Kidney glomerular epithelial cell (primary cell): ENCODE measurements around the gene MOK.

Source experiments
- DNase-seq: peaks from one replicate; lab custom pipeline; 2025; lab: John Stamatoyannopoulos, UW

Gene MOK

DNA sequence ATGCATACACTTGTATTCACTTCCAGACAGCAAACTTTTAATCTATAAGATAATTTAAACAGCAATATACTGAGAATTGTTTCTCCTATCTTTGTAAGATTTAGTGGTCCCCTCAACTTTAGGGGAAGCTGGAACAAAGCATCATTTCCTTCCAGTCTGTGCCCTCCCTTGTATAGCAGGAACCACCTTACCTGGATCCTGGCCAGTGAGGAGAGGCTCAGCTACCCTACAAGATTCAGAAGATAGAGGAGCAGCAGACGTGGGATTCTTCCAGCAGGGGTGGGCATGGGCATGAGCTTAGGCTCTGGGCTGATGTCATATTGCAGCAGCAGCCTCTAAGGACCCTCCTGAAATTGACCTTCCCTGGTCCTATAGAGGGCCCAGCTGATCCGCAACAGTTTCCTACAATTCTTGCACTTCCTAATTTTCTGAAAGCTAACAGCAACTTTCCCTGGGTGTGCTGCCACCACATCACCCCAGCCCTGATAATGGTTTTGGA is 21.3 kb downstream of the MOK start:
- no peak for DNase-seq

DNA sequence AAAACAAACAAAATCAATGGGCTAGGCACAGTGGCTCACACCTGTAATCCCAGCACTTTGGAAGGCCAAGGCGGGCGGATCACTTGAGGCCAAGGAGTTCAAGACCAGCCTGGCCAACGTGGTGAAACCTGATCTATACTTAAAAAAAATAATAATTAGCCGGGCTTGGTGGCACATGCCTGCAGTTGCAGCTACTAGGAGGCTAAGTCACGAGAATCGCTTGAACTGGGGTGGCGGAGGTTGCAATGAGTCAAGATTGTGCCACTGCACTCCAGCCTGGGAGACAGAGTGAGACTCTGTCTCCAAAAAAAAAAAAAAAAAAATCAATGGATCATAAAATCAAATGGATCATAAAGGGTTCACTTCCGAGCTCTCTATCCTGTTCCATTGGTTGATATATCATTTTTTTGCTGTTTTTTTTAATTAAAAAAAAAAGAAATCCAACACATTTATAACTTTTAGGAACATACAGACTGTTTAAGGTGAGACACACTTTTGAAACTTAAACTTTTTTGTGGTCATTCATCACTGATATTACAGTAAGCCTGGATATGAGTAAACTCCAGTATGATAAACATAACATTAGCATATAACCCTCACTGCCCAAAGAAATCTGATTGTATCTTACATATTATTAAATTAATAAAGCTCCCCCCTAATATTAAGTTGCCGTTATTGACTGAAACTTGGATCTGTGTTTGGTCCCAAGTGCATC is 22.1 kb downstream of the MOK start:
- no peak for DNase-seq

DNA sequence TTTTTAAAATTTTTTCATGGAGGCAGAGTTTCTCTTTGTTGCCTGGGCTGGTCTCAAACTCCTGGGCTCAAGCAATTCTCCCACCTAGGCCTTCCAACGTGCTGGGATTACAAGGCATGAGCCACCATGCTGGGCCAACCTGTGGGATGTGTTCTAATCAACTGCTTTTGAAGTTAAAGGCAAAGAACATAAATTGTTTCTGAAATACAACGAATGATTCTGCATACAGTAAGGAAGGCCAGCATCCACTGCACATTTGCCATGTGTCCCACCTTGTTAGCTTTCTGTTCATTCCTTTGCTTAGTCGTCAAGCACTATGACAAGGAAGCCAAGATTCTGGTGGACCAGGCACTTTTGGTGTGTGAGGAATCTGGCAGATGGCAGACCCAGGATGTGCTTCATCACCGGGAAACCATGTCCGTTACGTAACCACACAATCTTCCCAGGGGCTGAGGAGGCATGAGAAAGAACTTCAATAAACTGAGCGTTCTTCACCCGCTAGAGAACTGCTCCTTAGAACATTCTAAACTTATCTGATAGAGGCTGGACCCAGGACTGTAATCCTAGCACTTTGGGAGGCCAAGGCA is 24.5 kb downstream of the MOK start:
- DNase-seq: peak; percentile 25

DNA sequence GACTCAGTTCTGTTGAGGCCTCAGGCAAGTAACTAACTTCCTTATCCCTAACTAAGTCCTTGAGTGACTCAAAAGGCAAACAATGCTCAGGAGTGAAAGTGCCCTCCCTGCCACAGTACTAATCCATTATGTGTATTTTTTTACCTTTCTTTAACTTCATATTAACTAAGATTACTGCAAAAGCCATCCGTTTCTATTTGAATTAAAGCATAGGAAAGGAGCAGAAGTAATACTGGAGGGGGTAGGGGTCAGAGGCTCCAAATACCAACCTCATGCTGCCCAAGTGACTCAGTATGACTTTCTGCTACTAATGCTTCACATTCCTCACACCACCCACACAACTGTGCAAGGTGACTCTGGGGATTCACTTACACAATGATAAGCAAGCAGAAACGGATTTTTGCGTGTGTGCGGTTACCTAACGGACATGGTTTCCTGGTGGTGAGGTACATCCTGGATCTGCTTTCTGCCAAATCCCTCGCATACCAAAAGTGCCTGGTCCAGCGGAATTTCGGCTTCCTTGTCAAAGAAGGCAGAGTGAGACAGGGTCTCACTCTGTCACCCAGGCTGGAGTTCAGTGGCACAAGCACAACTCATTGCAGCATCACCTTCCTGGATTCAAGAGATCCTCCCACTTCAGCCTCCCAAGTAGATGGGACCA is 25.1 kb downstream of the MOK start:
- peak; percentile 98 for DNase-seq

DNA sequence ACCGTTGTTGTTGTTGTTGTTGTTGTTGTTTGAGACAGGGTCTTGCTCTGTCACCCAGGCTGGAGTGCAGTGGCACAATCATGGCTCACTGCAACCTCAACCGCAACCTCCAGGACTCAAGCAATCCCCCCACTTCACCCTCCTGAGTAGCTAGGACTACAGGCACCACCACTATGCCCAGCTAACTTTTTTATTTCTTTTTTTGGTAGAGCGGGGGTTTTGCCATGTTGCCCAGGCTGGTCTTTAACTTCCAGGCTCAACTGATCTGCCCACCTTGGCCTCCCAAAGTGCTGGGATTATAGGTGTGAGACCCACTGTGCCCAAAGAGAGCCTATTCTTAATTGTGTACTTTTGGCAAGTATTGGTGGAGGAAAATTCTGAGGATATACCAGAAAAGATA is 25.7 kb downstream of the MOK start:
- DNase-seq: peak; percentile 53

DNA sequence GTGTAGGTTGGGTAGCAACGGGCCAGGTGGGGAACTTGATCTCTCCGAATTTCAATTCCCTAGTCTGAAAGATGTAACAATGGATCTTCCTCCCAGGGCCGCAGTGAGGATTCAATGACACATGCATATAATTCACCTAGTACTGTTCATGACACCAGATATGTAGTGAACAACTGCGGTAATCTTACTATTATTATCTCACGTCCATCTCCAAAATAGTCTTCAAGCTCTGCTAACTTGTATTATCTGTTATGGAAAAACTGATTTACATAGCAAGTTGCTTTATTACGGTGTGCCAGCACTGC is 26.4 kb downstream of the MOK start:
- no peak for DNase-seq

DNA sequence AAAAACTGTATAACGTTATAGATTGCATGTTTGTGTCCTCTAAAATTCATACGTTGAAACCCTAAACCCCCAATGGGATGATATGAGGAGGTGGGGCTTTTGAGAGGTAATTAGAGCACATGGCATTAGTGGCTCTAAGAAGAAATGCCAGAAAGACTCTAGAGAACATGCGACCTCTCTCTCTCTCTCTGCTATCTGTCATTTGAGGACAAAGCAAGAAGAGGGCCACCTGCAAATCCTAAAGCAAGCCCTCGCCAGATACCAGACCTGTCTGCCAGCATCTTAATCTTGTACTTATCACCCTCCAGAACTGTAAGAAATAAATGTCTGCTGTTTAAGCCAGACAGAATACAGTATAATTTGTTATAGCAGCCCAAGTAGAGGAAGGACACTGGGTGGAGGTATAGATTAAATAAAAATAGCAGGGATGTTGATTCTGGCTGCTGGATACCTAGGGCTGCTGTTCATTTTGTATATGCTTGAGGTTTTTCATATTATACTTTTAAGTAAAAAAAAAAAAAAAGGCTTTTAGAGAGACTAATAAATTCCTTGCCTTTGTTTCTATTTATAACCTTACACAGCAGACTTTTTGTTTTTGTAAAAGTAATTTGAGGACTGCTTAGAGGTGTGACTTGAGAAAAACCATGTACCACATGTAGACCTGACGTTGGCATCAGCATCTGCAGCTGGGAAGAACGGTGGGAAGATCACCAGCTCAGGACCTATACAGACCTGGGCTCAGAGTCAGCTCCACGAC is 26.9 kb downstream of the MOK start:
- no peak for DNase-seq

DNA sequence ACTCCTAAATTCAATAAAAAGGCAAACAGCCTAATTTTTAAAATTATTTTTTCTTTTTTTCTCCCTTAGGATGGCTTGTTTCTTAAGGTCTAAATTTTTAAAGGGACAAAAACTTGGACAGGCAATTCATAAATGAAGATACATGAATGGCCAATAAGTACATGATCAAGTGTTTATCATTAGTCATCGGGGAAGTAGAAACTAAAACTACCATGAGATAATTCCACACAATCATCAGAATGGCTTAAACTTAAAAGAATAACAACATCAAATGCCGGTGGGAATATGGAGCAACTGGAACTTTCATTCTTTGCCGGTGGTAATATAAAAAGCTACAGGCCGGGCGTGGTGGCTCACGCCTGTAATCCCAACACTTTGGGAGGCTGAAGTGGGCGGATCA is 29.1 kb downstream of the MOK start:
- DNase-seq: no peak

DNA sequence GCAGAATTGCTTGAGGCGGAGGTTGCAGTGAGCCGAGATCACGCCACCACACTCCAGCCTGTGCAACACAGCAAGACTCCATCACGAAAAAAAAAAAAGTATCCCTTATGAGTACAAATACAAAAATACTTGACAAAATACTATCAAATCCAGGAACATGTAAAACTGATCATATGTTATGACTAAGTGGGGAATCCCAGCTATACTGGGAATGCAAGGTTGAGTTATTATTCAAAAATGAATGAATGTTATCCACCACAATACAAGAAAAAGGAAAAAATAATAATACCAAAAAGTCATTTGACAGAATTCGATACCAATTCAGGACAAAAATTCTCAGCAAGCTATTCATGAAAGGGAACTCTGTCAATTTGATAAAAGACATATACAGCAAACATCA is 32.6 kb downstream of the MOK start:
- DNase-seq: peak; percentile 6

GRCh38 chr14:102264775-102265174 is 40.2 kb downstream of the MOK start:
- no peak for DNase-seq

DNA sequence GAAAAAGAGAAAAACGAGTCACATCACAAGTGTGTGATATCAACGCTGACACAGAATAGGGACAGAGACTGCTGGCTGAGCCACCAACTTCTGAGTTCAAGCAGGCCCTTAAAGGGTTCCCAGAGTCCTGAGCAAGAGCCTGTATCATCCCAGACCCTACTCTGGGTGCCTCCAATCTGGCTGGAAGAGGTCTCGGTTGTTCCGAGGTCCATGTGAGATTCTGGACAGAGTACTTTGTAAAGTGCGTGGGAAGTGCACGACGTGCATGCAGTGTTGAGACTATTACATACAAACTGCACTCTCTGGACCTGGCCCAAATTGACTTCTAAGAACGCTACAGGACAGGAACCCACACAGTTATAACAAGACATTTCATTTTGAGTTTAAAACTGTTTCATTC is 40.6 kb downstream of the MOK start:
- no peak for DNase-seq

DNA sequence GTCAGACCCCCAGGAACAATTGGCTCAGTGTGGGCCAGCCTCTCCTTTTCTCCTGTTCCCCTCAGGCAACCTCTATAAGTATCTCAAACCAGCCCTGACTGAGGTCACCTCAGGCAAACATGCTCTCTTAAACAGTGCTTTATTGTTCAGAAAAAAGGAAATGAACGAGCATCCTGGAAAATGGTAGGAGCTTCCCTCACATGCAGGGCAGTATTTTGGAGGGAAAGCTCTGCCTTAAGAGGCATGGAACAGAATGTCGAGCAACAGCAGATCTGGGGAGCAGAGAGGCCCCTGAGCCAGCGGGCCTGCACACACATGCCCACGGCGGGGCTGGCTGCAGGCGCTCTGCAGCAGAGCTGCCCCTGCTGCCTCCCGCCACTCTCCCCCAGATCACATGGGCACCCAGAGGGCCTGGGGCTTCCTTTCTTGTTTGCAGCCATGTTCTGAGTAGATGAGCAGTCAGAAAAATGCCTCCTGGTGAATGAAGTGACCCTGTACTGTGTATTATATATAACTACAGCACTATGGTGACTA is 42.0 kb downstream of the MOK start:
- DNase-seq: no peak

GRCh38 chr14:102258136-102258535 is 46.8 kb downstream of the MOK start:
- no peak for DNase-seq

GRCh38 chr14:102256716-102257115 is 48.2 kb downstream of the MOK start:
- no peak for DNase-seq

DNA sequence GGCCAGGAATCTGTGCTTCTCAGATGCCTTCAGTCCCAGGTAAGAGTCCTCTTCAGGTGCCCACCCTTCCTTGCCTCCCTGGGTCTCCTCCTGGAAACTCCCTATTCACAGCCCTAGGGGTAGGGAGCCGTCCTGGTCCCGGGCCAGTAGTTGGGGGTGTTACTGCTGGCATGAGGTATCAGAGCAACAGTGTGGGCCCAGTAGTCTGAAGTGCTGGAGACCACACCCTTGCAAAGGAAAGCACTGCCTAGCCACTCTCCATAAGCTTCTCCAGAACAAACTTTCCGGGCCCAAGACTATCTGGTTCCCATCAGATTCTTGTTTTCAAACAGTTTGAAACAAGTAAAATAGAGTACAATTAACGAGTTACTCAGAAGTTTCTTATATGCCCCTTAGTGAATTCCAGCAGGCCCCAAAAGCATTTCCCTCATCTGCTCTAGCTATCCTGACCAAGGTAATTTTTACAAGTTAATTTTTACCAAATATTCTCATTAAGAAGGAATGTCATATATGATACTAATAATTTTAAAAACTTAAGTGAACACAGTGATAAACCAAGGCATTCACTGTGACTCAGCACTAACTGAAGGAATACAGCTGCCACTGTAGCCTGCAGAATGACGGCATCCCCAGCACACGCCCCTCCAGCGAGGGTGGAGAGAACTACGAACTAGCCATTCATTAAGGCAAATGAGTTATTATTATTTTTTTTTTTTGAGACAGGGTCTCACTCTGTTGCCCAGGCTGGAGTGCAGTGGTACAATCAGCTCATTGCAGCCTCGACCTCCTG is 49.4 kb downstream of the MOK start:
- peak; percentile 87 for DNase-seq

GRCh38 chr14:102252834-102253801 is 51.8 kb downstream of the MOK start:
- DNase-seq: no peak

DNA sequence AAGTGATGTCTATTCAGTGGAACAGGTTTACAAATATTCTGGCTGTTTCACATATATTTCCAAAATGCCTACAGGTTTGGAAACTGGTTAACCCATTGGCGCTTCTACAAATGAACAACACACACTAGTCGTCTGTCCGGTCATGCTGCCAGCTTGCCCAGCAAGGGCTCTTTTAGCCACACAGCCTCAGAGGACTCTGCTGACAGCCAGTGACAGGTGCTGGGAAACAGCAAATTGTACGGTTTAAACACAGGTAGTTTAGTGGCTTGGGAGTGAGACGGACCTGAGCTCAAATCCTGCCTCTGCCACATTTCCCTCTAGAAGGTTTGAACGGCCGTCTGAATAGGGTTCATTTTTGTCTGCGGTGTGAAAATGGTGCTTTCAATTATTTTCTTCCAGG is 53.8 kb downstream of the MOK start:
- no peak for DNase-seq

- DNase-seq: no peak
Measured at GRCh38 chr14:102250636-102251035, 54.3 kb downstream of the MOK start.

GRCh38 chr14:102249981-102250380 is 55.0 kb downstream of the MOK start:
- DNase-seq: no peak

- DNase-seq: peak; percentile 2
Measured at GRCh38 chr14:102249041-102249440, 55.9 kb downstream of the MOK start.

GRCh38 chr14:102248121-102248520 is 56.8 kb downstream of the MOK start:
- DNase-seq: no peak
